Measurements from ENCODE around the gene APH1B. TPM values are rescaled to one million over a fixed set of nuclear protein-coding genes. Genes with fewer than 3 reads are reported as not detected.
A peak's percentile ranks its signal among the peaks of the same experiment; 100 is the strongest.

Gene APH1B
- total and polyA plus RNA-seq, 9 of the 15 experiments (the other 6 are each of a cell fraction or from before 2014, with no cell fraction given): 5.1 to 9.7 (median 7.0) TPM

GRCh38 chr15:63344731-63345390 is 67.5 kb downstream of the APH1B start (continued):
- TF ChIP-seq, protein P1, sequence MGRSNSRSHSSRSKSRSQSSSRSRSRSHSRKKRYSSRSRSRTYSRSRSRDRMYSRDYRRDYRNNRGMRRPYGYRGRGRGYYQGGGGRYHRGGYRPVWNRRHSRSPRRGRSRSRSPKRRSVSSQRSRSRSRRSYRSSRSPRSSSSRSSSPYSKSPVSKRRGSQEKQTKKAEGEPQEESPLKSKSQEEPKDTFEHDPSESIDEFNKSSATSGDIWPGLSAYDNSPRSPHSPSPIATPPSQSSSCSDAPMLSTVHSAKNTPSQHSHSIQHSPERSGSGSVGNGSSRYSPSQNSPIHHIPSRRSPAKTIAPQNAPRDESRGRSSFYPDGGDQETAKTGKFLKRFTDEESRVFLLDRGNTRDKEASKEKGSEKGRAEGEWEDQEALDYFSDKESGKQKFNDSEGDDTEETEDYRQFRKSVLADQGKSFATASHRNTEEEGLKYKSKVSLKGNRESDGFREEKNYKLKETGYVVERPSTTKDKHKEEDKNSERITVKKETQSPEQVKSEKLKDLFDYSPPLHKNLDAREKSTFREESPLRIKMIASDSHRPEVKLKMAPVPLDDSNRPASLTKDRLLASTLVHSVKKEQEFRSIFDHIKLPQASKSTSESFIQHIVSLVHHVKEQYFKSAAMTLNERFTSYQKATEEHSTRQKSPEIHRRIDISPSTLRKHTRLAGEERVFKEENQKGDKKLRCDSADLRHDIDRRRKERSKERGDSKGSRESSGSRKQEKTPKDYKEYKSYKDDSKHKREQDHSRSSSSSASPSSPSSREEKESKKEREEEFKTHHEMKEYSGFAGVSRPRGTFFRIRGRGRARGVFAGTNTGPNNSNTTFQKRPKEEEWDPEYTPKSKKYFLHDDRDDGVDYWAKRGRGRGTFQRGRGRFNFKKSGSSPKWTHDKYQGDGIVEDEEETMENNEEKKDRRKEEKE (IDR thresholded peaks at IDR 0.05; ENCODE audit: borderline replicate concordance in 1 of 2, control insufficient read depth in 1 of 2, low read depth in 2 of 2, low read length in 1 of 2): no peak
- TF ChIP-seq ESRRA (IDR thresholded peaks at IDR 0.05; ENCODE audit: borderline replicate concordance, low read depth): peak; percentile 16; the same call in 1 of the 2 replicates
- no peak for TF ChIP-seq NCOA2 (IDR thresholded peaks at IDR 0.05; ENCODE audit: partially characterized antibody in 2 of 2)
- TF ChIP-seq TSHZ1 (CRISPR knock-in tag; IDR thresholded peaks at IDR 0.05): no peak
- no peak; the same call in 1 of the 2 replicates for TF ChIP-seq HDAC2 (IDR thresholded peaks at IDR 0.05)
- TF ChIP-seq TBL1XR1 (IDR thresholded peaks at IDR 0.05; ENCODE audit: low read length in 2 of 2): peak in 1 of 2 experiments; percentile 54; a peak in 1 of 4 replicates
- no peak for TF ChIP-seq SNIP1 (IDR thresholded peaks at IDR 0.05; ENCODE audit: low read depth)
- no peak for TF ChIP-seq RBM17 (IDR thresholded peaks at IDR 0.05; ENCODE audit: borderline replicate concordance, low read depth, low read length)
- TF ChIP-seq RB1 (IDR thresholded peaks at IDR 0.05; ENCODE audit: low read depth): no peak
- TF ChIP-seq ZNF696 (CRISPR knock-in tag; conservative IDR thresholded peaks at IDR 0.05): no peak
- no peak for TF ChIP-seq KLF10 (CRISPR knock-in tag; IDR thresholded peaks at IDR 0.05)
- no peak for TF ChIP-seq TRIM28 (IDR thresholded peaks at IDR 0.05)
- TF ChIP-seq ZNF23 (CRISPR knock-in tag; IDR thresholded peaks at IDR 0.05): 0 out of 2 replicates have a peak, but pooled peaks have one; percentile 34
- TF ChIP-seq ZNF354B (CRISPR knock-in tag; IDR thresholded peaks at IDR 0.05): peak; percentile 61
- peak; percentile 64 for TF ChIP-seq CXXC5 (CRISPR knock-in tag; IDR thresholded peaks at IDR 0.05)
- TF ChIP-seq TSC22D4 (tag; IDR thresholded peaks at IDR 0.05): no peak
- peak; percentile 87 for TF ChIP-seq ZNF584 (CRISPR knock-in tag; IDR thresholded peaks at IDR 0.05; ENCODE audit: low read depth)
- TF ChIP-seq ESRRB (CRISPR knock-in tag; IDR thresholded peaks at IDR 0.05; ENCODE audit: borderline replicate concordance): no peak
- peak in 1 of 2 experiments; percentile 83; a peak in 2 of 4 replicates for TF ChIP-seq TEAD1 (CRISPR knock-in tag; IDR thresholded peaks at IDR 0.05)
- peak; percentile 87; the same call in 1 of the 2 replicates for TF ChIP-seq KLF6 (CRISPR knock-in tag; IDR thresholded peaks at IDR 0.05; ENCODE audit: borderline replicate concordance)
- no peak for TF ChIP-seq ZNF282 (CRISPR knock-in tag; IDR thresholded peaks at IDR 0.05)
- no peak for TF ChIP-seq ZZZ3 (IDR thresholded peaks at IDR 0.05)
- peak; percentile 93 for TF ChIP-seq ZNF175 (CRISPR knock-in tag; IDR thresholded peaks at IDR 0.05; ENCODE audit: low read depth)
- TF ChIP-seq PPARD (CRISPR knock-in tag; IDR thresholded peaks at IDR 0.05): no peak
